SK-N-SH treated with all-trans-retinoic acid at 6 μM for 48 hours (cell line): ENCODE measurements around the gene FRMPD2.
"Not testable (repeated sequence)": the region's sequence is repeated elsewhere in the genome, so short reads cannot be mapped to it uniquely, and the experiment has no call there.

Experiments
- ATAC-seq: fragments of 200-7000 bp; cut with Tn5 transposase; 3 replicates; pipeline ENCODE4 v1.9.1; 2020; ENCODE audit warnings: mild to moderate bottlenecking, moderate library complexity
- ARNTL ChIP-seq: fragments of 450-650 bp; formaldehyde crosslinking; IDR thresholded peaks from 2 replicates; pipeline ENCODE4 v1.5.0; 2020; ENCODE audit warnings: low read depth, mild to moderate bottlenecking, moderate library complexity, borderline replicate concordance
- BACH2 ChIP-seq: fragments of 250-450 bp; sonication (Bioruptor Pico); IDR thresholded peaks from 2 replicates; pipeline ENCODE4 v1.9.0; 2021; ENCODE audit warnings: mild to moderate bottlenecking, borderline replicate concordance
- CREB5 ChIP-seq: fragments of 250-450 bp; sonication (Bioruptor Pico); IDR thresholded peaks from 2 replicates; pipeline ENCODE4 v1.5.1; 2020; ENCODE audit warnings: low read depth, mild to moderate bottlenecking, moderate library complexity
- CSDC2 ChIP-seq: fragments of 250-450 bp; sonication (Bioruptor Pico); IDR thresholded peaks from 2 replicates; pipeline ENCODE4 v1.5.0; 2020; ENCODE audit warnings: mild to moderate bottlenecking, moderate library complexity
- ESRRG ChIP-seq: fragments of 250-450 bp; sonication (Bioruptor Pico); IDR thresholded peaks from 2 replicates; pipeline ENCODE4 v1.6.1; 2021; ENCODE audit warnings: mild to moderate bottlenecking
- GLIS3 ChIP-seq: fragments of 250-450 bp; sonication (Bioruptor Pico); IDR thresholded peaks from 2 replicates; pipeline ENCODE4 v1.5.0; 2020; ENCODE audit warnings: mild to moderate bottlenecking, moderate library complexity
- ISL1 ChIP-seq: fragments of 250-450 bp; sonication (Bioruptor Pico); IDR thresholded peaks from 2 replicates; pipeline ENCODE4 v2.1.2; 2022; ENCODE audit warnings: mild to moderate bottlenecking, moderate library complexity
- OSR1 ChIP-seq: fragments of 250-450 bp; sonication (Bioruptor Pico); IDR thresholded peaks from 2 replicates; pipeline ENCODE4 v1.8.0; 2022; ENCODE audit warnings: moderate library complexity, mild to moderate bottlenecking, inconsistent platforms
- PPARA ChIP-seq: fragments of 250-450 bp; sonication (Bioruptor Pico); IDR thresholded peaks from 2 replicates; pipeline ENCODE4 v1.5.0; 2020; ENCODE audit warnings: mild to moderate bottlenecking, borderline replicate concordance
- RARB ChIP-seq: fragments of 250-450 bp; sonication (Bioruptor Pico); IDR thresholded peaks from 2 replicates; pipeline ENCODE4 v1.8.0; 2021; ENCODE audit warnings: mild to moderate bottlenecking, moderate library complexity
- TCF4 ChIP-seq: fragments of 250-450 bp; sonication (Bioruptor Pico); IDR thresholded peaks from 2 replicates; pipeline ENCODE4 v1.8.0; 2021; ENCODE audit warnings: mild to moderate bottlenecking, moderate library complexity, borderline replicate concordance
- TOX ChIP-seq: fragments of 250-450 bp; sonication (Bioruptor Pico); IDR thresholded peaks from 2 replicates; pipeline ENCODE4 v1.8.0; 2021; ENCODE audit warnings: mild to moderate bottlenecking, moderate library complexity, borderline replicate concordance
- ZC3H10 ChIP-seq: fragments of 250-450 bp; sonication (Bioruptor Pico); IDR thresholded peaks from 2 replicates; pipeline ENCODE4 v1.5.1; 2021; ENCODE audit warnings: mild to moderate bottlenecking, moderate library complexity
- ZFP3 ChIP-seq: fragments of 250-450 bp; sonication (Bioruptor Pico); IDR thresholded peaks from 2 replicates; pipeline ENCODE4 v1.5.0; 2020; ENCODE audit warnings: mild to moderate bottlenecking, moderate library complexity
- ZFP30 ChIP-seq: fragments of 450-650 bp; formaldehyde crosslinking; IDR thresholded peaks from 2 replicates; pipeline ENCODE4 v1.5.0; 2022; ENCODE audit warnings: mild to moderate bottlenecking, moderate library complexity
- ZNF565 ChIP-seq: fragments of 450-650 bp; formaldehyde crosslinking; conservative IDR thresholded peaks from 2 replicates; pipeline ENCODE4 v1.5.0; 2020; ENCODE audit warnings: low read depth, mild to moderate bottlenecking, moderate library complexity
- ZNF8 ChIP-seq: fragments of 450-650 bp; formaldehyde crosslinking; IDR thresholded peaks from 2 replicates; pipeline ENCODE4 v1.5.0; 2020; ENCODE audit warnings: mild to moderate bottlenecking, moderate library complexity
- TF ChIP-seq, protein P1 (sequence below): fragments of 250-450 bp; sonication (Bioruptor Pico); IDR thresholded peaks from 2 replicates; pipeline ENCODE4 v1.8.0; 2020; ENCODE audit warnings: mild to moderate bottlenecking, moderate library complexity, borderline replicate concordance
- TF ChIP-seq, protein P2 (sequence below): fragments of 250-450 bp; sonication (Bioruptor Pico); IDR thresholded peaks from 2 replicates; pipeline ENCODE4 v1.8.0; 2021; ENCODE audit warnings: low read depth, mild to moderate bottlenecking, moderate library complexity, borderline replicate concordance
- TF ChIP-seq, protein P3 (sequence below): fragments of 250-450 bp; sonication (Bioruptor Pico); IDR thresholded peaks from 2 replicates; pipeline ENCODE4 v1.5.1; 2021; ENCODE audit warnings: mild to moderate bottlenecking, moderate library complexity

FRMPD2 gene

GRCh38 chr10:48284002-48284546, 9.6 kb upstream of the FRMPD2 start (continued):
- TF ChIP-seq, protein P1, sequence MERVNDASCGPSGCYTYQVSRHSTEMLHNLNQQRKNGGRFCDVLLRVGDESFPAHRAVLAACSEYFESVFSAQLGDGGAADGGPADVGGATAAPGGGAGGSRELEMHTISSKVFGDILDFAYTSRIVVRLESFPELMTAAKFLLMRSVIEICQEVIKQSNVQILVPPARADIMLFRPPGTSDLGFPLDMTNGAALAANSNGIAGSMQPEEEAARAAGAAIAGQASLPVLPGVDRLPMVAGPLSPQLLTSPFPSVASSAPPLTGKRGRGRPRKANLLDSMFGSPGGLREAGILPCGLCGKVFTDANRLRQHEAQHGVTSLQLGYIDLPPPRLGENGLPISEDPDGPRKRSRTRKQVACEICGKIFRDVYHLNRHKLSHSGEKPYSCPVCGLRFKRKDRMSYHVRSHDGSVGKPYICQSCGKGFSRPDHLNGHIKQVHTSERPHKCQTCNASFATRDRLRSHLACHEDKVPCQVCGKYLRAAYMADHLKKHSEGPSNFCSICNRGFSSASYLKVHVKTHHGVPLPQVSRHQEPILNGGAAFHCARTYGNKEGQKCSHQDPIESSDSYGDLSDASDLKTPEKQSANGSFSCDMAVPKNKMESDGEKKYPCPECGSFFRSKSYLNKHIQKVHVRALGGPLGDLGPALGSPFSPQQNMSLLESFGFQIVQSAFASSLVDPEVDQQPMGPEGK (CRISPR knock-in tag): no peak
- TF ChIP-seq ZNF8 (CRISPR knock-in tag): no peak
- no peak for TF ChIP-seq GLIS3 (CRISPR knock-in tag)
- TF ChIP-seq ZFP3 (CRISPR knock-in tag): no peak
- TF ChIP-seq PPARA (CRISPR knock-in tag): no peak
- no peak for TF ChIP-seq ZC3H10 (CRISPR knock-in tag)
- TF ChIP-seq ARNTL (CRISPR knock-in tag): no peak

GRCh38 chr10:48282829-48283228, 8.3 kb upstream of the FRMPD2 start:
- ATAC-seq: no peak

DNA sequence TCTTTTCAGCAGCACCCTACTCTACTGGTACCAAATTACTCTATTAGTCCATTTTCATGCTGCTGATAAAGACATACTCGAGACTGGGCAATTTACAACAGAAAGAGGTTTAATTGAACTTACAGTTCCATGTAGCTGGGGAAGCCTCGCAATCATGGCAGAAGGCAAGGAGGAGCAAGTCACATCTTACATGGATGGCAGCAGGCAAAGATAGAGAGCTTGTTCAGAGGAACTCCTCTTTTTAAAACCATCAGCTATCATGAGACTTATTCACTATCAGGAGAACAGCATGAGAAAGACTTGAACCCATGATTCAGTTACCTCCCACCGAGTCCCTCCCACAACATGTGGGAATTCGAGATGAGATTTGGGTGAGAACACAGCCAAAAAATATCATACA, 7.2 kb upstream of the FRMPD2 start:
- ATAC-seq: not testable (repeated sequence)

More at GRCh38 chr10:48282829-48283228, 8.3 kb upstream of the FRMPD2 start:
- TF ChIP-seq BACH2 (CRISPR knock-in tag): no peak
- no peak for TF ChIP-seq TOX (CRISPR knock-in tag)
- TF ChIP-seq, protein P1 (CRISPR knock-in tag): no peak
- no peak for TF ChIP-seq ZC3H10 (CRISPR knock-in tag)
- TF ChIP-seq, protein P2, sequence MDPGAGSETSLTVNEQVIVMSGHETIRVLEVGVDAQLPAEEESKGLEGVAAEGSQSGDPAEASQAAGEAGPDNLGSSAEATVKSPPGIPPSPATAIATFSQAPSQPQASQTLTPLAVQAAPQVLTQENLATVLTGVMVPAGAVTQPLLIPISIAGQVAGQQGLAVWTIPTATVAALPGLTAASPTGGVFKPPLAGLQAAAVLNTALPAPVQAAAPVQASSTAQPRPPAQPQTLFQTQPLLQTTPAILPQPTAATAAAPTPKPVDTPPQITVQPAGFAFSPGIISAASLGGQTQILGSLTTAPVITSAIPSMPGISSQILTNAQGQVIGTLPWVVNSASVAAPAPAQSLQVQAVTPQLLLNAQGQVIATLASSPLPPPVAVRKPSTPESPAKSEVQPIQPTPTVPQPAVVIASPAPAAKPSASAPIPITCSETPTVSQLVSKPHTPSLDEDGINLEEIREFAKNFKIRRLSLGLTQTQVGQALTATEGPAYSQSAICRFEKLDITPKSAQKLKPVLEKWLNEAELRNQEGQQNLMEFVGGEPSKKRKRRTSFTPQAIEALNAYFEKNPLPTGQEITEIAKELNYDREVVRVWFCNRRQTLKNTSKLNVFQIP (CRISPR knock-in tag): no peak
- no peak for TF ChIP-seq OSR1 (CRISPR knock-in tag)
- TF ChIP-seq ZFP3 (CRISPR knock-in tag): no peak
- no peak for TF ChIP-seq ISL1 (CRISPR knock-in tag)
- TF ChIP-seq GLIS3 (CRISPR knock-in tag): no peak
- TF ChIP-seq CREB5: no peak
- TF ChIP-seq ARNTL (CRISPR knock-in tag): no peak
- no peak for TF ChIP-seq ZFP30
- TF ChIP-seq ESRRG (CRISPR knock-in tag): no peak
- TF ChIP-seq ZNF8 (CRISPR knock-in tag): no peak
- no peak for TF ChIP-seq PPARA (CRISPR knock-in tag)
- TF ChIP-seq ZNF565 (CRISPR knock-in tag): no peak
- no peak for TF ChIP-seq TCF4 (CRISPR knock-in tag)
- TF ChIP-seq, protein P3, sequence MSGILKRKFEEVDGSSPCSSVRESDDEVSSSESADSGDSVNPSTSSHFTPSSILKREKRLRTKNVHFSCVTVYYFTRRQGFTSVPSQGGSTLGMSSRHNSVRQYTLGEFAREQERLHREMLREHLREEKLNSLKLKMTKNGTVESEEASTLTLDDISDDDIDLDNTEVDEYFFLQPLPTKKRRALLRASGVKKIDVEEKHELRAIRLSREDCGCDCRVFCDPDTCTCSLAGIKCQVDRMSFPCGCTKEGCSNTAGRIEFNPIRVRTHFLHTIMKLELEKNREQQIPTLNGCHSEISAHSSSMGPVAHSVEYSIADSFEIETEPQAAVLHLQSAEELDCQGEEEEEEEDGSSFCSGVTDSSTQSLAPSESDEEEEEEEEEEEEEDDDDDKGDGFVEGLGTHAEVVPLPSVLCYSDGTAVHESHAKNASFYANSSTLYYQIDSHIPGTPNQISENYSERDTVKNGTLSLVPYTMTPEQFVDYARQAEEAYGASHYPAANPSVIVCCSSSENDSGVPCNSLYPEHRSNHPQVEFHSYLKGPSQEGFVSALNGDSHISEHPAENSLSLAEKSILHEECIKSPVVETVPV (CRISPR knock-in tag): no peak
- TF ChIP-seq CSDC2 (CRISPR knock-in tag): no peak

DNA sequence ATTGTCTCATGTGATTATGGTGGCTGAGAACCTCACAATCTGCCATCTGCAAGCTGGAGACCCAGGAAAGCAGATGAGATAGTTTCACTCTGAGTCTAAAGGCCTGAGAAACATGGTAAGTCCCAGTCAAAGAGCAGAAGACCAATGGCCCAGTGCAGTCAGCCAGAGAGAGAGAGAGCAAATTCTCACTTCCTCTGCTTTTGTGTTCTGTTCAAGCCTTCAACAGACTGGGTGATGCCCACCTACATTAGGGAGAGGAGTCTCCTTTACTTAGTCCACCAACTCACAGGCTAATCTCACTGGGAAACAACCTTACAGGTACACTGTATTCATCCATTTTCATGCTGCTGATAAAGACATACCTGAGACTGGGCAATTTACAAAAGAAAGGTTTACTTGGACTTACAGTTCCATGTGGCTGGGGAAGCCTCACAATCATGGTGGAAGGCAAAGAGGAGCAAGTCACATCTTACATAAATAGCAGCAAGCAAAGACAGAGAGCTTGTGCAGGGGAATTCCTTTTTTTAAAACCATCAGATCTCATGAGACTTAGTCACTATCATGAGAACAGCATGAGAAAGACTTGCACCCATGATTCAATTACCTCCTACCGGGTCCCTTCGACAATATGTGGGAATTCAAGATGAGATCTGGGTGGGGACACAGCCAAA, 4.7 kb upstream of the FRMPD2 start:
- TF ChIP-seq, protein P1 (CRISPR knock-in tag): no peak
- TF ChIP-seq ESRRG (CRISPR knock-in tag) (no peak), RARB (CRISPR knock-in tag) (no peak), TCF4 (CRISPR knock-in tag) (no peak)
- ATAC-seq: no peak
